ENCODE results near the gene CHN1.

Gene CHN1

GRCh38 chr2:175022923-175023322 is 17.7 kb upstream of the CHN1 start:
- H3K36me3 Mint-ChIP-seq (ENCODE audit: low read depth): no peaks in the 10 kb centered on the region
- H3K9me3 Mint-ChIP-seq: no peaks in the 10 kb centered on the region
- no peaks in the 10 kb centered on the region for H3K27me3 Mint-ChIP-seq
- no peaks in the 10 kb centered on the region for H3K4me1 Mint-ChIP-seq (ENCODE audit: low read depth)
- no peak for DNase-seq
- H3K4me3 Mint-ChIP-seq: no peak overlapping the region
- H3K27ac Mint-ChIP-seq: no peak overlapping the region

- H3K36me3 Mint-ChIP-seq (ENCODE audit: low read depth): no peaks in the 10 kb centered on the region
- H3K4me1 Mint-ChIP-seq (ENCODE audit: low read depth): no peaks in the 10 kb centered on the region
- no peak overlapping the region for H3K27ac Mint-ChIP-seq
- no peak for DNase-seq
- H3K4me3 Mint-ChIP-seq: no peak overlapping the region
- peaks cover 2% of the 10 kb centered on the region for H3K9me3 Mint-ChIP-seq
- H3K27me3 Mint-ChIP-seq: no peaks in the 10 kb centered on the region
These were observed 14.6 kb upstream of the CHN1 start for GRCh38 chr2:175019566-175020327.

- Mint-ChIP-seq H3K27ac (no peak overlapping the region), H3K27me3 (no peaks in the 10 kb centered on the region), H3K36me3 (ENCODE audit: low read depth) (no peaks in the 10 kb centered on the region), H3K4me3 (no peak overlapping the region), H3K9me3 (peaks cover 2% of the 10 kb centered on the region), H3K4me1 (ENCODE audit: low read depth) (no peaks in the 10 kb centered on the region)
- DNase-seq: no peak
These were observed 12.6 kb upstream of the CHN1 start for GRCh38 chr2:175017618-175018414.

GRCh38 chr2:175015340-175015739 is 10.2 kb upstream of the CHN1 start:
- H3K27ac Mint-ChIP-seq: no peak overlapping the region
- no peak for DNase-seq
- H3K36me3 Mint-ChIP-seq (ENCODE audit: low read depth): no peaks in the 10 kb centered on the region
- H3K4me1 Mint-ChIP-seq (ENCODE audit: low read depth): no peaks in the 10 kb centered on the region
- no peak overlapping the region for H3K4me3 Mint-ChIP-seq
- H3K27me3 Mint-ChIP-seq: no peaks in the 10 kb centered on the region
- H3K9me3 Mint-ChIP-seq: peaks cover 2% of the 10 kb centered on the region

GRCh38 chr2:175012516-175012915 is 7.3 kb upstream of the CHN1 start:
- Mint-ChIP-seq H3K27me3 (peaks cover 6% of the 10 kb centered on the region), H3K4me1 (ENCODE audit: low read depth) (no peaks in the 10 kb centered on the region), H3K4me3 (no peak overlapping the region), H3K27ac (no peak overlapping the region), H3K9me3 (peaks cover 2% of the 10 kb centered on the region), H3K36me3 (ENCODE audit: low read depth) (no peaks in the 10 kb centered on the region)
- no peak for DNase-seq

- no peak for DNase-seq
- H3K9me3 Mint-ChIP-seq: peaks cover 2% of the 10 kb centered on the region
- no peak overlapping the region for H3K4me3 Mint-ChIP-seq
- no peak overlapping the region for H3K27ac Mint-ChIP-seq
- H3K4me1 Mint-ChIP-seq (ENCODE audit: low read depth): no peaks in the 10 kb centered on the region
- peaks cover 14% of the 10 kb centered on the region for H3K27me3 Mint-ChIP-seq
- H3K36me3 Mint-ChIP-seq (ENCODE audit: low read depth): no peaks in the 10 kb centered on the region
These were observed 6.3 kb upstream of the CHN1 start for GRCh38 chr2:175011505-175011904.

GRCh38 chr2:175010848-175011254 is 5.7 kb upstream of the CHN1 start:
- DNase-seq: no peak
- H3K4me3 Mint-ChIP-seq: no peak overlapping the region
- peaks cover 1% of the 10 kb centered on the region for H3K4me1 Mint-ChIP-seq (ENCODE audit: low read depth)
- no peaks in the 10 kb centered on the region for H3K36me3 Mint-ChIP-seq (ENCODE audit: low read depth)
- peaks cover 19% of the 10 kb centered on the region for H3K27me3 Mint-ChIP-seq
- peaks cover 2% of the 10 kb centered on the region for H3K9me3 Mint-ChIP-seq
- no peak overlapping the region for H3K27ac Mint-ChIP-seq

- no peak for DNase-seq
- Mint-ChIP-seq H3K27ac (no peak overlapping the region), H3K36me3 (ENCODE audit: low read depth) (no peaks in the 10 kb centered on the region), H3K27me3 (peaks cover 24% of the 10 kb centered on the region), H3K4me1 (ENCODE audit: low read depth) (peaks cover 6% of the 10 kb centered on the region), H3K4me3 (no peak overlapping the region), H3K9me3 (peaks cover 2% of the 10 kb centered on the region)
These were observed 4.9 kb upstream of the CHN1 start for GRCh38 chr2:175009917-175010621.

- Mint-ChIP-seq H3K4me3 (no peak overlapping the region), H3K9me3 (no peaks in the 10 kb centered on the region), H3K4me1 (ENCODE audit: low read depth) (peaks cover 10% of the 10 kb centered on the region), H3K36me3 (ENCODE audit: low read depth) (no peaks in the 10 kb centered on the region), H3K27ac (no peak overlapping the region), H3K27me3 (peaks cover 30% of the 10 kb centered on the region)
- DNase-seq: no peak
These were observed 3.8 kb upstream of the CHN1 start for GRCh38 chr2:175008801-175009495.

GRCh38 chr2:175008009-175008408 is 2.8 kb upstream of the CHN1 start:
- Mint-ChIP-seq H3K27me3 (peaks cover 37% of the 10 kb centered on the region), H3K36me3 (ENCODE audit: low read depth) (no peaks in the 10 kb centered on the region), H3K4me3 (no peak overlapping the region)

GRCh38 chr2:175007510-175007909 is 2.3 kb upstream of the CHN1 start:
- H3K4me3 Mint-ChIP-seq: no peak overlapping the region

More at GRCh38 chr2:175008009-175008408, 2.8 kb upstream of the CHN1 start:
- H3K27ac Mint-ChIP-seq: no peak overlapping the region
- no peaks in the 10 kb centered on the region for H3K9me3 Mint-ChIP-seq
- no peak for DNase-seq
- H3K4me1 Mint-ChIP-seq (ENCODE audit: low read depth): peaks cover 10% of the 10 kb centered on the region

GRCh38 chr2:175006281-175006680 is 1.1 kb upstream of the CHN1 start:
- Mint-ChIP-seq H3K9me3 (no peaks in the 10 kb centered on the region), H3K36me3 (ENCODE audit: low read depth) (no peaks in the 10 kb centered on the region), H3K27ac (no peak overlapping the region), H3K4me1 (ENCODE audit: low read depth) (peaks cover 10% of the 10 kb centered on the region), H3K4me3 (peak overlapping the region; percentile 77), H3K27me3 (peaks cover 53% of the 10 kb centered on the region)
- no peak for DNase-seq

More at GRCh38 chr2:175007510-175007909, 2.3 kb upstream of the CHN1 start:
- no peaks in the 10 kb centered on the region for H3K36me3 Mint-ChIP-seq (ENCODE audit: low read depth)
- H3K9me3 Mint-ChIP-seq: no peaks in the 10 kb centered on the region
- H3K27me3 Mint-ChIP-seq: peaks cover 42% of the 10 kb centered on the region
- peaks cover 10% of the 10 kb centered on the region for H3K4me1 Mint-ChIP-seq (ENCODE audit: low read depth)
- DNase-seq: no peak
- no peak overlapping the region for H3K27ac Mint-ChIP-seq

GRCh38 chr2:175005733-175006264 is 618 bp upstream of the CHN1 start:
- no peaks in the 10 kb centered on the region for H3K9me3 Mint-ChIP-seq

GRCh38 chr2:175004730-175004979 is 526 bp downstream of the CHN1 start:
- no peaks in the 10 kb centered on the region for H3K9me3 Mint-ChIP-seq
- no peak for DNase-seq
- peak overlapping the region; percentile 79 for H3K4me3 Mint-ChIP-seq
- H3K4me1 Mint-ChIP-seq (ENCODE audit: low read depth): peaks cover 10% of the 10 kb centered on the region
- peaks cover 64% of the 10 kb centered on the region for H3K27me3 Mint-ChIP-seq
- no peak overlapping the region for H3K27ac Mint-ChIP-seq
- no peaks in the 10 kb centered on the region for H3K36me3 Mint-ChIP-seq (ENCODE audit: low read depth)

More at GRCh38 chr2:175005733-175006264, 618 bp upstream of the CHN1 start:
- Mint-ChIP-seq H3K4me1 (ENCODE audit: low read depth) (peaks cover 10% of the 10 kb centered on the region), H3K36me3 (ENCODE audit: low read depth) (no peaks in the 10 kb centered on the region), H3K27me3 (peaks cover 58% of the 10 kb centered on the region), H3K27ac (no peak overlapping the region), H3K4me3 (peak overlapping the region; percentile 77)
- no peak for DNase-seq

Measured in activated T-cell treated with anti-CD3 and anti-CD28 coated beads, Interleukin-2, amount 50 U/mL, for 24 hours (primary cell).